DOHH2 (cell line): ENCODE measurements around the gene BLM.

Experiments
- CTCF ChIP-seq: fragments of 200-600 bp; sonication (generic); IDR thresholded peaks from one replicate; pipeline ENCODE4 v1.5.1; 2014; ENCODE audit warnings: antibody characterized with exemption, mild to moderate bottlenecking, low read depth, low read length; ENCODE audit not compliant: poor library complexity, severe bottlenecking
- EZH2phosphoT487 ChIP-seq: fragments of 200-600 bp; sonication (generic); IDR thresholded peaks from 2 replicates; pipeline ENCODE4 v1.6.1; 2017; ENCODE audit warnings: borderline replicate concordance, mild to moderate bottlenecking, antibody characterized with exemption, low read length, moderate library complexity, mixed read lengths

DNA sequence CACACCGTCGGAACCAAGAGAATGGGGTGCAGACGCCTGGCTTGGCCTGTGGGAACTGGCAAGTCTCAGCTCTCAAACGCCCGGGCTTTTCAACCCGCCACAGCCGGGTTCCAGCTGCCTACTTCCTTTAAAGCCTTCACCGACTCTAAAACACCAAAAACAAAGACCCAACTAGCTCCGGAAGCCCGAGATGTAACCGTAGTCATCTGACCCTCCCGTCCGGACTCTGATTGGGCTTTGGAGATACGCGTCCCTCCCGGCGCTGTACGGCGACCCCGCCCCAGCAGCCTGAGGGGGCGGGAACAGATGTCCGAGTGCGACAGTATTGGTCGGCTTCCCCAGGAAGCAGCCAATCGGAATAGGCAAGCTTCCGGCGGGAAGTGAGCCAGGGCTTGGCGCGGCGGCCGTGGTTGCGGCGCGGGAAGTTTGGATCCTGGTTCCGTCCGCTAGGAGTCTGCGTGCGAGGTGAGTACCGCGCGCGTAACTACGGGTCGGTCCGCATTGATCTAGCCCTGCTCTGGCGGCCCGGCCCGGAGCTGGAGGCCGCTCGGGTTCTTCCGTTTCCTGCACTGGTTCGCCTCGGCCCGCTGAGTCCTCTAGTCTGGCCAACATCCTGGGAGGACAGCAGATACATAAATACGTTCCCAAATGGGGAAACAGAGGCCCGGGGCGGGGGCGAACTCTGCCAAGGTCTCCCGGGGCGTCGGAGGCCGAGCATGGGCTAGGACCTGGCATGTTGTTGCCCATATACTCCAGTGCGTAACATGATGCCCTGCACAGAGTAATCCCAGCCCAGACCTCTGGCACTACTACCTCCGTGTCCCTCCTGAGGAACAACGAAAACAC lies at the start of gene BLM:
- TF ChIP-seq CTCF (peak; percentile 24), EZH2phosphoT487 (no peak)
